Immature natural killer cell (primary cell): ENCODE measurements around the gene ZFYVE19. TPM values are rescaled to one million over a fixed set of nuclear protein-coding genes. Genes with fewer than 3 reads are reported as not detected.

Experiments used
- DNase-seq, 3 donors: peaks; one replicate each; pipeline ENCODE4 v3.0.0; 2022; ENCODE audit warnings: mixed read lengths in 1 of 3
- H3K27ac Mint-ChIP-seq, 6 donors: one replicate each; pipeline ENCODE4 v1.8.0; 2020; ENCODE audit warnings: mixed read lengths in 6 of 6, mild to moderate bottlenecking in 5 of 6, inconsistent platforms in 4 of 6, moderate library complexity in 3 of 6
- H3K27me3 Mint-ChIP-seq, 3 donors: one replicate each; pipeline ENCODE4 v1.8.0; 2020 to 2021; ENCODE audit warnings: low read depth in 3 of 3, mild to moderate bottlenecking in 3 of 3, mixed read lengths in 3 of 3, moderate library complexity in 3 of 3, inconsistent platforms in 1 of 3
- H3K36me3 Mint-ChIP-seq, 3 donors: one replicate each; pipeline ENCODE4 v1.8.0; 2020; ENCODE audit warnings: mixed read lengths in 3 of 3, inconsistent platforms in 2 of 3, mild to moderate bottlenecking in 2 of 3
- H3K4me1 Mint-ChIP-seq, 2 donors: one replicate each; pipeline ENCODE4 v1.8.0; 2020; ENCODE audit warnings: inconsistent platforms in 2 of 2, mild to moderate bottlenecking in 2 of 2, mixed read lengths in 2 of 2, moderate library complexity in 1 of 2
- H3K4me3 Mint-ChIP-seq, 5 donors: one replicate each; pipeline ENCODE4 v1.8.0; 2020; ENCODE audit warnings: mild to moderate bottlenecking in 5 of 5, mixed read lengths in 5 of 5, inconsistent platforms in 3 of 5, moderate library complexity in 3 of 5
- H3K9me3 Mint-ChIP-seq, 6 donors: one replicate each; pipeline ENCODE4 v1.8.0; 2020; ENCODE audit warnings: mild to moderate bottlenecking in 6 of 6, mixed read lengths in 6 of 6, inconsistent platforms in 4 of 6, moderate library complexity in 3 of 6
- polyA plus RNA-seq, 3 donors: library from polyadenylated mRNA; unstranded; fragments of 300-500 nt; fragmentation: Illumina TruSeq; gene quantifications; one replicate each; pipeline ENCODE4 v1.2.3, GENCODE V29; 2021

Gene ZFYVE19
- polyA plus RNA-seq, 3 donors from 2014 or later: 12.8 to 22.0 (median 20.9) TPM

DNA sequence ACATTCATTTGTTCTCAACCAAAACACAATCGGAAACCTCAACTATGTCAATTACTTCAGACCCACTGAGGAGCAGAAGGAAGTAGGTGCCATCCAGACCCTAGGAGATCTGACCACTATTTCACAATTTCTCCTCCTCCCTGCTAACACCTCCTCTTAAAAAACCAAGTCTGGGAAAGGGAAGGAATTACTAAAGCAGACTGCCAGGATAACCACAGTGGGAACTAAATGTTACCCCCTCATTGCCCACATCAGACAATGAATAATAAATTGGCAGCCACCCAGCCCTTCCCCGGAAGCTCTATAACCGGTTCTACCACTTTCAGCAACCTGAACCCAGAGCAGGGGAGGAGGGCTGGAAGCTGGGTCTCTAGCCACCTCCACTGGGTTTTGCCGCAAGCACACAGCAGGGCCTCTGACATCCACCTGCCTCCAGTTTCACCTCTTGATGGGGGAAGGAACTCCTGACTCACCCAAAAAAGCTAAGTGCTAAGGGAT, 19.5 kb upstream of the ZFYVE19 start:
- Mint-ChIP-seq H3K4me3 (peak overlapping the region; percentile 19 to 65 (median 63)), H3K9me3 (no peaks in the 10 kb centered on the region), H3K27ac (peak overlapping the region; percentile 71 to 90 (median 86)), H3K27me3 (peaks cover 0 to 4% (median 0%) of the 10 kb centered on the region in 3 donors), H3K4me1 (peaks cover 29 to 32% of the 10 kb centered on the region in 2 donors), H3K36me3 (peaks cover 0 to 5% (median 2%) of the 10 kb centered on the region in 3 donors)
- DNase-seq: peak; percentile 19 to 25 (median 21)

DNA sequence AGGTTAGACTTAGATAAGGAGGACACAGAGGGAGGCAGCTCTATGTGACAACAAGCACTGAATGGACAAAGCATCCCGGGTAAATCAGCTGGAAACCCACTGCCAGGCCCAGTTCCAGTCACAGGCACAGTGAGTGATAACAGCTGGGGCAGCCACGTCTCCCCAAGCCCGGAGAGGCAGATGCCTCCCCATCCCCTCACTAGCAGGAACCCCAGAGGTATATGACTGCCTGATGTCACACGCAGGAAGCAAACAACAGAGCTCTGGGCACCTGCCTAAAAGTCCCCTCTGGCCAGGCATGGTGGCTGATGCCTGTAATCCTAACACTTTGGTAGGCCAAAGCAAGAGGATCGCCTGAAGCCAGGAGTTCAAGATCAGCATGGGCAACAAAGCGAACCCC, 18.9 kb upstream of the ZFYVE19 start:
- H3K36me3 Mint-ChIP-seq: peaks cover under 1 to 5% (median 1%) of the 10 kb centered on the region in 3 donors
- peak overlapping the region in 5 of 6 donors; percentile 71 to 90 (median 84) for H3K27ac Mint-ChIP-seq
- peak overlapping the region in 2 of 5 donors; percentile 2 to 63 for H3K4me3 Mint-ChIP-seq
- no peaks in the 10 kb centered on the region for H3K9me3 Mint-ChIP-seq
- DNase-seq: no peak
- H3K27me3 Mint-ChIP-seq: peaks cover 0 to 4% (median 0%) of the 10 kb centered on the region in 3 donors
- H3K4me1 Mint-ChIP-seq: peaks cover 25 to 27% of the 10 kb centered on the region in 2 donors

DNA sequence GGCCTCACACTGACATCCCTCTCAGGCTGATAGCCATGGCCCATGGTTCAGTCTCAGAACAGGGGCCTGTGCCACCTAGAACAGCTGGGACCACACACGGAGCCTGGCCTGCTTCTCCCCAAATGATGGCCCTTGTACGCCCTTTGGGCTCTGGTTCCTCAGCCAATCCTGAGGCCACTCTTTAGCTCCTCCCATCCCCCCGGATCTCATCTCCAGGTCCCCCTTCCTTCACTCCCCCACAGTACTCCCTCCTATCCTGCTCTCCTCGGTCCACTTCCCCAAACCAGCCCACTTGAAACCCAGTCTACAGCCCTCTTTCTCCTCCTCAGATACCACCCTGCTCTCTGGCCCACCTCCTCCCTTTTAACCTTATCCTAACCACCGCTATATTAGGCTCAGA, 17.8 kb upstream of the ZFYVE19 start:
- H3K4me3 Mint-ChIP-seq: peak overlapping the region in 1 of 5 donors; percentile 6
- H3K9me3 Mint-ChIP-seq: no peaks in the 10 kb centered on the region
- H3K27me3 Mint-ChIP-seq: peaks cover 0 to 2% (median 0%) of the 10 kb centered on the region in 3 donors
- peak overlapping the region in 5 of 6 donors; percentile 19 to 79 (median 56) for H3K27ac Mint-ChIP-seq
- H3K4me1 Mint-ChIP-seq: peaks cover 25 to 27% of the 10 kb centered on the region in 2 donors
- no peak for DNase-seq
- H3K36me3 Mint-ChIP-seq: peaks cover 4 to 5% (median 4%) of the 10 kb centered on the region in 3 donors

DNA sequence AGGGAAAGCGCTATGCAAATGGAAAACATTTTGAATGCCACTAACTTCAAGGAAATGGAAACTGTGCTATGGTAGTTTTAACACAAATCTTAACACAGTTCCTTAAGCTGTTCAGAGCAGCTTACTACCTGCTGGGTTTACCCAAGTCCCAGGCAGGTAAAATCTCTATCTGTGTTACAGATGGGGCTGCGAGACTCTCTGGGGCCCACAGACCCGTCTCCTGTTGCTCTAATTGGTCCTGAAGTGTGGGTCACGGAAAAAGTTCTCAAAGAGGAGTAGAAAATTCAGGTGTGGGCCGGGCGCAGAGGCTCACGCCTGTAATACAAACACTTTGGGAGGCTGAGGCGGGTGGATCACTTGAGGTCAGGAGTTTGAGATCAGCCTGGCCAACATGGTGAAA, 16.9 kb upstream of the ZFYVE19 start:
- Mint-ChIP-seq H3K27ac (peak overlapping the region in 1 of 6 donors; percentile 79), H3K9me3 (no peaks in the 10 kb centered on the region), H3K4me3 (no peak overlapping the region), H3K36me3 (peaks cover 4 to 5% (median 4%) of the 10 kb centered on the region in 3 donors), H3K27me3 (peaks cover 0 to 2% (median 0%) of the 10 kb centered on the region in 3 donors), H3K4me1 (peaks cover 25 to 27% of the 10 kb centered on the region in 2 donors)
- DNase-seq: no peak

DNA sequence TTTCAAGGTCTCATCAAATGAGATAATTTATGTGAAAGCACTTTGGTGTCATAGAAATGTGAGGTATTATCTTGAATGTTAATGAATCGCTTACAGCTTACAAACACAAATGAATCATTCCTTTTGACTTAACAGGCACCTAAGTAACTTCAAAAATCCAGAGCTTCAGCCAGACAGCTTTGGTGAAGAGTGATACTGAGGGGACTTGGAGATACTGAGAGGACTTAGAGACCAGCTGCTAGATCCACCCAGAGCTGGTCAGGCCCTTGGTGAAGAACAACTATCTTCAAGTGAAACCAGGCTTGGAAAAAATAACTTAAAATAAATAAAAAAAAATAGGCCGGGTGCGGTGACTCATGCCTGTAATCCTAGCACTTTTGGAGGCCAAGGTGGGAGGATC, 16.2 kb upstream of the ZFYVE19 start:
- DNase-seq: no peak
- Mint-ChIP-seq H3K4me3 (no peak overlapping the region), H3K9me3 (no peaks in the 10 kb centered on the region), H3K36me3 (peaks cover 4 to 5% (median 4%) of the 10 kb centered on the region in 3 donors), H3K27ac (no peak overlapping the region), H3K4me1 (peaks cover 24 to 34% of the 10 kb centered on the region in 2 donors), H3K27me3 (peaks cover 0 to 2% (median 0%) of the 10 kb centered on the region in 3 donors)

DNA sequence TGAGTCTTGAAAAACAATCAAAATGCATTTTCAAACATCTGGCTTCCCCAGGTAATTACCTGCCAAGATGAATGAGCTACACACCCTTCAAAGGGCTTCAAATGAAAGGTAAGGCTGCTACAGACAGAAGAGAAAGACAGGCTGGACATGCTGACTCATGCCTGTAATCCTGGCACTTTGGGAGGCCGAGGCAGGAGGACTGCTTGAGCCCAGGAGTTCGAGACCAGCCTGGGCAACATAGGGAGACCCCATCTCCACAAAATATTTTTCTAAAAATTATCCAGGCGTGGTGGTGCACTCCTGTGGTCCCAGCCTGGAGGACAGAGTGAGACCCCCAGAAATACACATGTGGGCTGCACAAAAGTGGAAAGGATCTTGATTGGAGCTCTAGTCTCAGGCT, 14.5 kb upstream of the ZFYVE19 start:
- DNase-seq: no peak
- Mint-ChIP-seq H3K4me3 (no peak overlapping the region), H3K4me1 (peaks cover 18 to 31% of the 10 kb centered on the region in 2 donors), H3K27me3 (peaks cover 0 to 2% (median 2%) of the 10 kb centered on the region in 3 donors), H3K9me3 (no peaks in the 10 kb centered on the region), H3K27ac (peak overlapping the region in 1 of 6 donors; percentile 41), H3K36me3 (peaks cover 4 to 5% (median 4%) of the 10 kb centered on the region in 3 donors)

DNA sequence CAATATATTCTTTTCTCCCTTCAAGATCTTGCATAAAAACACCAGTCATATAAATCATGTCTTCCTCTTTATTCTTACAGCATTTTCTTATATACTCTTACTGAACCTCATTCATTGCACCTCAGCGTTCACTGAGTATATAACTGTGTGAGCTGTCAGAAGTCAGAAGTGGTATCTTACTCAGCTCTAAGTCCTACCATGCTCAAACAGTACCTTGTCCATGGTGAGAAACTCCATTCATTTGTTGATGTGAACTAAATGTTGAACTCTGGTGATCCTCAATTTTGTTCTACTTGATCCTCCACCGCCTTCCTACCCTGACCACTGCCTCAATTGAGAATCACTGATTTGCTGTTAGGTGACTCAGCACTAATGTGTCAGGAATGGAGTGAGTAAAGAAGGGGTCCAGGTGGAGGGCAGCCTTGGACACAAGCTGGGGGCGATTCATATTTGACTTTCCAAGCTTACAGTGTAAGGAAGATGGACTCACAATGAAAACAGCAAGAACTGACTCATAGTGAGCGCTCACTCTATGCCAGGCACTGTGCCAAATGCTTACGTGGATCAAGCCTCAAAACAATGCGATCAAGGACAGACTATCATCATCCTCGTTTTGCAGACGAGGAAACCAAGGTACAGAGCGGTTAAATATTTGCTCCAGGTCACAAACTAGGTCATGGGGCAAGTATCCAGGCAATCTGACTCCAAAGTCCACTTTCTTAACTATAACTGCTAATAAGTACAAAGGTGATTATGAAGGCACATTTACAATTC, 13.5 kb upstream of the ZFYVE19 start:
- peak overlapping the region in 3 of 6 donors; percentile 10 to 41 (median 32) for H3K27ac Mint-ChIP-seq

DNA sequence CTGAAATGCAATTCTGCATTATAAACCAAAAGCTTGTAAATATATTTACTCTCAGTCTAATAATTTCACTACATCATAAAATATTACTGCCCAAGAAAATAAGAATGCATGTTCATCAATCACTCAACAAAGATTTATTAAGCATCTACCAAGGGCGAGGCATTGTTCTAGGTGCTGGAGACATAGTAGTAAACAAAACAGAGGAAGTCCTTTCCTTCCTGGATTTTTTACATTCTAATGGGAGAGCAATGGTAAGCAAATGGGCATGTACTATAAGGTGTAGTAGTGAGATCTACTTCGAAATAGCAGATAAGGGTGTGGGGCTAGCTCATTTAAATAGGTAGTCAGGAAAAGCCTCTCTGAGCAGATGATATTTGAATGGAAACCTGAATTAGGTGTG, 10.8 kb upstream of the ZFYVE19 start:
- peak overlapping the region in 2 of 6 donors; percentile 1 to 10 for H3K27ac Mint-ChIP-seq
- peaks cover 0 to 2% (median 2%) of the 10 kb centered on the region in 3 donors for H3K27me3 Mint-ChIP-seq
- H3K4me3 Mint-ChIP-seq: no peak overlapping the region
- H3K9me3 Mint-ChIP-seq: no peaks in the 10 kb centered on the region
- no peak for DNase-seq
- peaks cover 5 to 21% (median 9%) of the 10 kb centered on the region in 3 donors for H3K36me3 Mint-ChIP-seq
- H3K4me1 Mint-ChIP-seq: peaks cover 11 to 35% of the 10 kb centered on the region in 2 donors

More for the DNA sequence above, 13.5 kb upstream of the ZFYVE19 start:
- Mint-ChIP-seq H3K4me1 (peaks cover 15 to 29% of the 10 kb centered on the region in 2 donors), H3K9me3 (no peaks in the 10 kb centered on the region), H3K4me3 (no peak overlapping the region), H3K27me3 (peaks cover 0 to 2% (median 2%) of the 10 kb centered on the region in 3 donors), H3K36me3 (peaks cover 5 to 9% (median 9%) of the 10 kb centered on the region in 3 donors)
- no peak for DNase-seq

DNA sequence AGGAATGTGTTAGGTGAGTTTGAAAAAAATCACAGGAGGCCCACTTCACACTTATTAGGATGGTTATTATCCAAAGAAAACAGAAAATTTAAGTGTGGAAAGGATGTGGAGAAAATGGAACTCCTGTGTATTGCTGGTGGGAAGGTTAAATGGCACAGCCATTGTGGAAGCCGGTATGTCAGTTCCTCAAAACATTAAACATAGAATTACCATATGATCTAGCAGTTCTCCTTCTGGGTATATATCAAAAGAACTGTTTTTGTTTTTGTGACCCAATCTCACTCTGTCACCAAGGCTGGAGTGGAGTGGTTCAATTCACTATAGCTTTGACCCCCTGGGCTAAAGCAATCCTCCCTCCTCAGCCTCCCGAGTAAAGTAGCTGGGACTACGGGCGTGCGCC, 10.4 kb upstream of the ZFYVE19 start:
- Mint-ChIP-seq H3K4me1 (peaks cover 14 to 39% of the 10 kb centered on the region in 2 donors), H3K36me3 (peaks cover 5 to 23% (median 9%) of the 10 kb centered on the region in 3 donors), H3K4me3 (no peak overlapping the region), H3K27me3 (peaks cover 0 to 2% (median 2%) of the 10 kb centered on the region in 3 donors), H3K27ac (peak overlapping the region in 1 of 6 donors; percentile 1), H3K9me3 (no peaks in the 10 kb centered on the region)
- no peak for DNase-seq

DNA sequence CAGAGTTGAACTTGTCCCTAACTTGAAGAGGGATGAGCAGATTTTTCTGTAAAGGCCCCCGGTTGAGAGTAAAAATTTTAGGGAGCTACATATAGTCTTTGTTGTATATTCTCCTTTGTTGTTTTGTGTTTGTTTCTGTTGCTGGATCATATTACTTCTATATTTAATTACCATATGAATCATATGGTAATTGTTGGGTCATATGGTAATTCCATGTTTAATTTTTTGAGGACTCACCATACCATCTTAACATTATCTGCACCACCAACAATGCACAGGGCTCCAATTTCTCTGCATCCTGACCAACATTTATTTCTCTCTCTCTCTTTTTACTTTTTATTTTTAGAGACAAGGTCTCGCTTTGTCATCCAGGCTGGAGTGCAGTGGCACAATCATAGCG, 7.4 kb upstream of the ZFYVE19 start:
- DNase-seq: no peak
- Mint-ChIP-seq H3K27ac (peak overlapping the region in 1 of 6 donors; percentile 64), H3K36me3 (peaks cover 3 to 20% (median 5%) of the 10 kb centered on the region in 3 donors), H3K4me1 (peaks cover 22 to 55% of the 10 kb centered on the region in 2 donors), H3K4me3 (no peak overlapping the region), H3K9me3 (no peaks in the 10 kb centered on the region), H3K27me3 (peaks cover 0 to 2% (median 0%) of the 10 kb centered on the region in 3 donors)

DNA sequence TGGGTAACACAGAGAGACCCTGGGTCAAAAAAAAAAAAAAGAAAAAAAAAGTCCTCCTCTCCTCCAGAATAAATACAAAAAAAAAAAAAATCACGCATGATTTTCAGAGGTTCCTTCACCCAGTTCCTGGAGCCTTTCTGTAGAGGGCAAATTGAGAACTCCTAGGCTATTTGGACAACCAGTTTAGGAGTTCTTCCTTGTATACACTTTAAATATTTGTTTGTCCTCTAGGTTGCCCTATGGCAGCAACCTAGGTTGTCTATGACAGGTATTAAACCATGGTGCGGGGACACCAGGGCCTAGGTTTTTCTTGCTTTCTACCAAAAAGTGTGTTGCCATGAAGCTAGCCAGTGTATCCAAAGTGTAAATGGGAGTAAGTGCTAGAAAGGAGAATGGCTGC, 3.8 kb upstream of the ZFYVE19 start:
- Mint-ChIP-seq H3K27me3 (peaks cover 0 to 6% (median 0%) of the 10 kb centered on the region in 3 donors), H3K4me3 (no peak overlapping the region), H3K36me3 (peaks cover 3 to 18% (median 4%) of the 10 kb centered on the region in 3 donors), H3K4me1 (peaks cover 28 to 54% of the 10 kb centered on the region in 2 donors), H3K27ac (no peak overlapping the region), H3K9me3 (no peaks in the 10 kb centered on the region)
- no peak for DNase-seq

DNA sequence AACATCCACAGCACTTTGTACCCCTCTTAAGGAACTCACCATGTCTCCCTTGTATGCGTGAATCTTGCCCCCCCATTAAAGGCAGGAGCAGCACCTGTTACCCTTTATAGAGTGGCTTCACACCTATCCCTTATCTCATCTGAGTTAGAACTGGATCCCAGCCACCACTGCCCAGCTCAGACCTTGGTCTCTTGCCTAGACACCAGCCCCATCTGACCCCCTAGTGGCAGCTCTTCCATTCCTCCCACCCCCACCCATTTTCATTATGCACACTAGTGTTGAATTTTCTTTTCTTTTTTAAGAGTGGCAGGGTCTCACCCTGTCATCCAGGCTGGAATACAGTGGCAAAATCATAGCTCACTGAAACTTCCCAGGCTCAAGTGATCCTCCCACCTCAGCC, 3.2 kb upstream of the ZFYVE19 start:
- Mint-ChIP-seq H3K27me3 (peaks cover 0 to 7% (median 0%) of the 10 kb centered on the region in 3 donors), H3K4me1 (peaks cover 31 to 55% of the 10 kb centered on the region in 2 donors), H3K27ac (peak overlapping the region in 1 of 6 donors; percentile 9), H3K36me3 (peaks cover 0 to 13% (median 3%) of the 10 kb centered on the region in 3 donors), H3K9me3 (no peaks in the 10 kb centered on the region), H3K4me3 (no peak overlapping the region)
- DNase-seq: no peak

DNA sequence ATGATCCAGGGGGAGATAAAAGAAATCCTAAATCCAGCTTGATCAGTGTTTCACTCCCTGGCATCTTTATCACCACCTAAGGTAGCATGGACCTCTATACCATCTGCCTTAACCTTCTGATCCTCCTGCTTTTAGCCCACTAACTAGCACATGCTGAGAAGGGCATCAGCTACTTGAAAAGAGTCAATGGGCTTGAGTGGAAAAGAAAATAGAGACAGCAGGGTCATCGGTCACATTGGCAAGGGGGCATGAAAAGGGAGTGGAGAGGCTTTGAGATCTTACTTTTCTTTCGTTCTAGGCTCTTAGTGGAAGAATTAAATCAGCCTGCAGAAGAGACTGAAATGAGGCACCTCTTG, 239 bp upstream of the ZFYVE19 start:
- no peaks in the 10 kb centered on the region for H3K9me3 Mint-ChIP-seq
- DNase-seq: no peak
- peaks cover 28 to 39% of the 10 kb centered on the region in 2 donors for H3K4me1 Mint-ChIP-seq
- H3K27me3 Mint-ChIP-seq: peaks cover 0 to 7% (median 0%) of the 10 kb centered on the region in 3 donors
- peak overlapping the region; percentile 94 to 98 (median 98) for H3K27ac Mint-ChIP-seq
- H3K36me3 Mint-ChIP-seq: peaks cover 7 to 8% (median 8%) of the 10 kb centered on the region in 3 donors
- H3K4me3 Mint-ChIP-seq: peak overlapping the region; percentile 98 to 99 (median 99)
